ENCODE data around the gene SETDB1. TPM values are rescaled to one million over a fixed set of nuclear protein-coding genes. Genes with fewer than 3 reads are reported as not detected.

Gene SETDB1
- polyA plus RNA-seq, 3 donors, result 69.0 to 96.6 (median 92.2) TPM

- no peak for DNase-seq
These were observed 47.8 kb downstream of the SETDB1 start for GRCh38 chr1:150973836-150974579.

GRCh38 chr1:150974580-150975478, 48.7 kb downstream of the SETDB1 start, which contains the start of gene CERS2:
TSS of gene CERS2 (minus strand) at chr1:150974835. CDS start at chr1:150969090, 5,745 bp downstream.
- peak; percentile 87 for DNase-seq

GRCh38 chr1:150976401-150976821, 50.2 kb downstream of the SETDB1 start:
- DNase-seq, result no peak

GRCh38 chr1:150976879-150977694, 50.9 kb downstream of the SETDB1 start:
- DNase-seq, result no peak

GRCh38 chr1:150979092-150980056, 53.2 kb downstream of the SETDB1 start:
- peak; percentile 93 for DNase-seq

GRCh38 chr1:150981177-150981804, 55.1 kb downstream of the SETDB1 start:
- DNase-seq, result no peak

- DNase-seq, result no peak
These were observed 55.9 kb downstream of the SETDB1 start, which contains the start of gene ANXA9 for GRCh38 chr1:150981805-150982712. TSS of gene ANXA9 (plus strand) at chr1:150982292. CDS start at chr1:150983106, 814 bp downstream.

- DNase-seq, result no peak
These were observed 59.1 kb downstream of the SETDB1 start for GRCh38 chr1:150985179-150985825.

GRCh38 chr1:150987924-150988323, 61.8 kb downstream of the SETDB1 start:
- no peak for DNase-seq

GRCh38 chr1:150992626-150993025, 66.5 kb downstream of the SETDB1 start:
- DNase-seq, result no peak

GRCh38 chr1:150994248-150994647, 68.1 kb downstream of the SETDB1 start:
- DNase-seq, result no peak

GRCh38 chr1:150995460-150995859, 69.3 kb downstream of the SETDB1 start:
- DNase-seq, result no peak

GRCh38 chr1:150995896-150996295, 69.7 kb downstream of the SETDB1 start:
- no peak for DNase-seq

- no peak for DNase-seq
These were observed 71.1 kb downstream of the SETDB1 start for GRCh38 chr1:150997126-150997872.

- DNase-seq, result no peak
These were observed 71.8 kb downstream of the SETDB1 start for GRCh38 chr1:150997949-150998348.

- DNase-seq, result no peak
These were observed 73.0 kb downstream of the SETDB1 start for GRCh38 chr1:150999051-150999674.

GRCh38 chr1:150999926-151000325, 73.8 kb downstream of the SETDB1 start:
- no peak for DNase-seq

All from renal pelvis (tissue), 4 donors.